HCT116 (cell line): ENCODE measurements around the gene SLC3A2. TPM values are rescaled to one million over a fixed set of nuclear protein-coding genes. Genes with fewer than 3 reads are reported as not detected.

Experiments
- CBX3 ChIP-seq: IDR thresholded peaks from 2 replicates; pipeline ENCODE4 v1.6.1; 2012; ENCODE audit warnings: low read depth
- EZH2 ChIP-seq: fragments of 200-600 bp; sonication (generic); IDR thresholded peaks from 2 replicates; pipeline ENCODE4 v1.6.1; 2017; ENCODE audit warnings: antibody characterized with exemption, mixed run types
- JUND ChIP-seq: IDR thresholded peaks from 2 replicates; pipeline ENCODE4 v1.6.1; 2012
- RAD21 ChIP-seq: IDR thresholded peaks from 2 replicates; pipeline ENCODE4 v1.6.1; 2012; ENCODE audit warnings: low read depth, mild to moderate bottlenecking
- REST ChIP-seq: IDR thresholded peaks from 2 replicates; pipeline ENCODE4 v1.6.1; 2012; ENCODE audit warnings: low read depth
- SIN3A ChIP-seq: IDR thresholded peaks from 2 replicates; pipeline ENCODE4 v1.6.1; 2012; ENCODE audit warnings: low read depth
- SRF ChIP-seq: IDR thresholded peaks from 2 replicates; pipeline ENCODE4 v1.6.1; 2012; ENCODE audit warnings: low read depth
- YY1 ChIP-seq: IDR thresholded peaks from 2 replicates; pipeline ENCODE4 v1.6.1; 2011; ENCODE audit warnings: low read length, low read depth, moderate library complexity, mild to moderate bottlenecking; ENCODE audit not compliant: insufficient replicate concordance; ENCODE audit errors: extremely low read depth
- ZBTB33 ChIP-seq: IDR thresholded peaks from 2 replicates; pipeline ENCODE4 v1.6.1; 2011; ENCODE audit warnings: mild to moderate bottlenecking, low read length, moderate library complexity; ENCODE audit not compliant: insufficient replicate concordance; ENCODE audit errors: extremely low read depth
- ZNF274 ChIP-seq: fragments of 200-500 bp; sonication (Bioruptor generic); IDR thresholded peaks from 2 replicates; pipeline ENCODE4 v1.6.1; 2014; ENCODE audit warnings: mild to moderate bottlenecking, low read depth, low read length, inconsistent platforms
- total RNA-seq: library from RNA; stranded (reverse); gene quantifications from one replicate; pipeline ENCODE4 v1.2.1, GENCODE V29; 2021; ENCODE audit not compliant: unreplicated experiment

Gene SLC3A2
- total RNA-seq, 1 experiment from 2014 or later = 418 TPM

GRCh38 chr11:62923601-62924411, 43.1 kb downstream of the SLC3A2 start (continued):
- TF ChIP-seq ZBTB33 (no peak), CBX3 (no peak), RAD21 (no peak), SIN3A (no peak), ZNF274 (no peak), REST (no peak), EZH2 (no peak), JUND (no peak), YY1 (no peak), SRF (no peak)
- TF ChIP-seq, all 23 proteins: peak for 0
